ENCODE data around the gene ANTXR2.

The ANTXR2 gene

DNA sequence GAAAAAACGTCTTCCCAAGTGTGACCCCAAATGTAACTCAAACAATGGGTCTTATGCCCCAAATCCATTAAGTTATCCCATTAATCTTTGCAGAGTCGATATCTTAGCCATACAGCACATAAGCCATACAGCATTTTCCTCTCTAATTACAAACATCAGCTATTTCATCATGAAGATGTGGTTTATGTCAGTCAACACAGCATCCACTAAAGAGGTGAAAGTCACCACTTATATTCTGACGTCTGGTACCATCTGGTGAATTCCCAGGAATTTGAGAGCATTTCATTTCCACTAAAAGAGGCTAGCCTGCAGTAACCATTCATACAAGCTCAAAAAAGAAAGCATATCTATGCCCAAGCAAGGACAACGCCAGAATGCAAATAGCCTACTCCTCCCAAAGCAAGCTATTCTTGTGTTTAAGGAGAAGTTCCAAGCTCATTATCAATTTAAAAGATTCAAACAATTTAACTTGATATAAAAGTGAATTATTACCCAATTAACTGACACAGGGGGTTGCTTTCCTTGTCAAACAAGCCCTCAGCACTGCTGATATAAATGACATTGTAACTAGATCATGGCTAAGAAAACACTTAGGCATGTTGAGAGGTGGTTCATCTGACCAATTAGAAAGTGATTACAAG, 203.3 kb downstream of the ANTXR2 start:
- DNase-seq (ENCODE audit: low read depth in 1 of 2, low spot score in 1 of 2), result no peak

DNA sequence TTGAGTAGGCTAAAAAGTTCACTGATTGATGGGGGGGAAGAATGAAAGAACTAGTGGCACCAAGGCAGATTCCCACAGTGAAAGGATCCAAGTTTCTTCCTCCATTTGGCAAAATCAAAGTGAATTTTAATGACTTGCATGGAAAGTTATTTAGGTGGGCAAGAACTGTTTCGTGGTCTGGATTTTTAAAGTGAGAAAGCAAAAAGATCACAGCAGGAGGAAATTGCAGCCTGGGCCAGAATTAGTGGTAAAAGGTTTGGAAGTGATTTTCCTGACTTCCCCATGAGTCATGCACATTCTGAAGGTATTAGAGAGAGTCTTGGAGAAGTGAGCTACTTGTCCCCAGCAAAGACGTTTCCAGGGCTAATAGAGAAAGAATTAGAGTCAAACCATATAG, 207.8 kb downstream of the ANTXR2 start:
- H3K4me3 ChIP-seq (replicated peaks; ENCODE audit: insufficient read depth, low read length), result no peak overlapping the region
- TF ChIP-seq GABPA (IDR thresholded peaks at IDR 0.05; ENCODE audit: low read depth) (no peak), POLR2AphosphoS5 (IDR thresholded peaks at IDR 0.05; ENCODE audit: low read depth) (no peak), SPI1 (IDR thresholded peaks at IDR 0.05; ENCODE audit: borderline replicate concordance, low read depth) (no peak)
- TF ChIP-seq, protein P1, sequence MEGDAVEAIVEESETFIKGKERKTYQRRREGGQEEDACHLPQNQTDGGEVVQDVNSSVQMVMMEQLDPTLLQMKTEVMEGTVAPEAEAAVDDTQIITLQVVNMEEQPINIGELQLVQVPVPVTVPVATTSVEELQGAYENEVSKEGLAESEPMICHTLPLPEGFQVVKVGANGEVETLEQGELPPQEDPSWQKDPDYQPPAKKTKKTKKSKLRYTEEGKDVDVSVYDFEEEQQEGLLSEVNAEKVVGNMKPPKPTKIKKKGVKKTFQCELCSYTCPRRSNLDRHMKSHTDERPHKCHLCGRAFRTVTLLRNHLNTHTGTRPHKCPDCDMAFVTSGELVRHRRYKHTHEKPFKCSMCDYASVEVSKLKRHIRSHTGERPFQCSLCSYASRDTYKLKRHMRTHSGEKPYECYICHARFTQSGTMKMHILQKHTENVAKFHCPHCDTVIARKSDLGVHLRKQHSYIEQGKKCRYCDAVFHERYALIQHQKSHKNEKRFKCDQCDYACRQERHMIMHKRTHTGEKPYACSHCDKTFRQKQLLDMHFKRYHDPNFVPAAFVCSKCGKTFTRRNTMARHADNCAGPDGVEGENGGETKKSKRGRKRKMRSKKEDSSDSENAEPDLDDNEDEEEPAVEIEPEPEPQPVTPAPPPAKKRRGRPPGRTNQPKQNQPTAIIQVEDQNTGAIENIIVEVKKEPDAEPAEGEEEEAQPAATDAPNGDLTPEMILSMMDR (IDR thresholded peaks at IDR 0.05; ENCODE audit: insufficient read depth, low read length), result no peak
- TF ChIP-seq, protein P2, sequence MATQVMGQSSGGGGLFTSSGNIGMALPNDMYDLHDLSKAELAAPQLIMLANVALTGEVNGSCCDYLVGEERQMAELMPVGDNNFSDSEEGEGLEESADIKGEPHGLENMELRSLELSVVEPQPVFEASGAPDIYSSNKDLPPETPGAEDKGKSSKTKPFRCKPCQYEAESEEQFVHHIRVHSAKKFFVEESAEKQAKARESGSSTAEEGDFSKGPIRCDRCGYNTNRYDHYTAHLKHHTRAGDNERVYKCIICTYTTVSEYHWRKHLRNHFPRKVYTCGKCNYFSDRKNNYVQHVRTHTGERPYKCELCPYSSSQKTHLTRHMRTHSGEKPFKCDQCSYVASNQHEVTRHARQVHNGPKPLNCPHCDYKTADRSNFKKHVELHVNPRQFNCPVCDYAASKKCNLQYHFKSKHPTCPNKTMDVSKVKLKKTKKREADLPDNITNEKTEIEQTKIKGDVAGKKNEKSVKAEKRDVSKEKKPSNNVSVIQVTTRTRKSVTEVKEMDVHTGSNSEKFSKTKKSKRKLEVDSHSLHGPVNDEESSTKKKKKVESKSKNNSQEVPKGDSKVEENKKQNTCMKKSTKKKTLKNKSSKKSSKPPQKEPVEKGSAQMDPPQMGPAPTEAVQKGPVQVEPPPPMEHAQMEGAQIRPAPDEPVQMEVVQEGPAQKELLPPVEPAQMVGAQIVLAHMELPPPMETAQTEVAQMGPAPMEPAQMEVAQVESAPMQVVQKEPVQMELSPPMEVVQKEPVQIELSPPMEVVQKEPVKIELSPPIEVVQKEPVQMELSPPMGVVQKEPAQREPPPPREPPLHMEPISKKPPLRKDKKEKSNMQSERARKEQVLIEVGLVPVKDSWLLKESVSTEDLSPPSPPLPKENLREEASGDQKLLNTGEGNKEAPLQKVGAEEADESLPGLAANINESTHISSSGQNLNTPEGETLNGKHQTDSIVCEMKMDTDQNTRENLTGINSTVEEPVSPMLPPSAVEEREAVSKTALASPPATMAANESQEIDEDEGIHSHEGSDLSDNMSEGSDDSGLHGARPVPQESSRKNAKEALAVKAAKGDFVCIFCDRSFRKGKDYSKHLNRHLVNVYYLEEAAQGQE (IDR thresholded peaks at IDR 0.05; ENCODE audit: insufficient replicate concordance, low read depth), result no peak
- no peak for DNase-seq (ENCODE audit: low read depth in 1 of 2, low spot score in 1 of 2)
- H3K27me3 ChIP-seq (ENCODE audit: insufficient read depth, poor library complexity, severe bottlenecking), result no peaks in the 10 kb centered on the region
- no peak overlapping the region for H3K27ac ChIP-seq (replicated peaks)

More for the DNA sequence above, 203.3 kb downstream of the ANTXR2 start:
- Histone ChIP-seq H3K27ac (replicated peaks) (no peak overlapping the region), H3K4me3 (replicated peaks; ENCODE audit: insufficient read depth, low read length) (no peak overlapping the region), H3K27me3 (ENCODE audit: insufficient read depth, poor library complexity, severe bottlenecking) (no peaks in the 10 kb centered on the region)
- TF ChIP-seq SPI1 (IDR thresholded peaks at IDR 0.05; ENCODE audit: borderline replicate concordance, low read depth) (no peak), GABPA (IDR thresholded peaks at IDR 0.05; ENCODE audit: low read depth) (no peak), POLR2AphosphoS5 (IDR thresholded peaks at IDR 0.05; ENCODE audit: low read depth) (no peak)
- TF ChIP-seq, protein P1 (IDR thresholded peaks at IDR 0.05; ENCODE audit: insufficient read depth, low read length), result no peak
- TF ChIP-seq, protein P2 (IDR thresholded peaks at IDR 0.05; ENCODE audit: insufficient replicate concordance, low read depth), result no peak

DNA sequence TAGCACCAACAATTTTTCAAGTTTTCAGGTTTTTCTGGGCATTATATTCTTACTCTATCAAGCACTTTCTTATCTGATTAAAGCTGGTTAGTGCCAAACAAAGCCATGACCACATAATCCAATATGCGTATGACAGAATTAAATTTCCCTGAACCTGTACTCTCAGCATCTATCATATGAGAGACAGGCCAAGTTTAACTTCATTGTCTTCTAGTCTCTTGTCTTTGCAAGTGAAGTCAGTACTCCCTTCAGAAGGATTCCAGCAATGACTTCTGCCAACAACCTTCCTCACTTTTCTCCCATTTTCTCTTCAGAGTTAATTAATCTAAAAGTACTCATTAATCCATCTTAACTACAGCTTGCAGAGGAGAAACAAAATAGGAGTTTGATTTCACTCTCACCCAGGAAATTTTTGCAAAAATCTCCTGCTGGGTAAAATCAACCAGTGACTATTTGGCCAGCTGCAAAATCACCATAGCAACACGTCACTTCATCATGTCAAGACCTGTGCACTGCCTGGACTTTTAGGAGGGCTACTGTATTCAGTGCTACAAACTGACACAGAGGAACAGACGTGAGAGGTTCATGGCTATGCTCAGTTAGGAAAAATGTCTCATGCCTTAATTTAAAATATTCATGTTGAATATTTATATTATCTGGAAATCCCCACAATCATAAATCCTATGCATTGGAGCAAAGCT, 208.4 kb downstream of the ANTXR2 start:
- Histone ChIP-seq H3K27ac (replicated peaks) (no peak overlapping the region), H3K4me3 (replicated peaks; ENCODE audit: insufficient read depth, low read length) (no peak overlapping the region), H3K27me3 (ENCODE audit: insufficient read depth, poor library complexity, severe bottlenecking) (no peaks in the 10 kb centered on the region)
- DNase-seq (ENCODE audit: low read depth in 1 of 2, low spot score in 1 of 2), result no peak
- TF ChIP-seq SPI1 (IDR thresholded peaks at IDR 0.05; ENCODE audit: borderline replicate concordance, low read depth), result no peak
- no peak for TF ChIP-seq POLR2AphosphoS5 (IDR thresholded peaks at IDR 0.05; ENCODE audit: low read depth)
- TF ChIP-seq GABPA (IDR thresholded peaks at IDR 0.05; ENCODE audit: low read depth), result no peak
- TF ChIP-seq, protein P1 (IDR thresholded peaks at IDR 0.05; ENCODE audit: insufficient read depth, low read length), result no peak
- TF ChIP-seq, protein P2 (IDR thresholded peaks at IDR 0.05; ENCODE audit: insufficient replicate concordance, low read depth), result no peak
